Measurements from ENCODE around the gene BMP7. TPM values are rescaled to one million over a fixed set of nuclear protein-coding genes. Genes with fewer than 3 reads are reported as not detected.

The BMP7 gene
- total RNA-seq, 2 experiments from 2014 or later, result not detected

- Mint-ChIP-seq H3K36me3 (no peaks in the 10 kb centered on the region), H3K27ac (no peak overlapping the region), H3K27me3 (peaks cover 13% of the 10 kb centered on the region), H3K9me3 (no peaks in the 10 kb centered on the region), H3K4me1 (ENCODE audit: low read depth) (peaks cover 2% of the 10 kb centered on the region), H3K4me3 (no peak overlapping the region)
- ChIA-PET CTCF (no interaction called here), POLR2A (no interaction called here)
- no peak for DNase-seq
- intact Hi-C loops (cut with micrococcal nuclease), result no loop called here
Measured at GRCh38 chr20:57180387-57180786, 86.1 kb downstream of the BMP7 start.

DNA sequence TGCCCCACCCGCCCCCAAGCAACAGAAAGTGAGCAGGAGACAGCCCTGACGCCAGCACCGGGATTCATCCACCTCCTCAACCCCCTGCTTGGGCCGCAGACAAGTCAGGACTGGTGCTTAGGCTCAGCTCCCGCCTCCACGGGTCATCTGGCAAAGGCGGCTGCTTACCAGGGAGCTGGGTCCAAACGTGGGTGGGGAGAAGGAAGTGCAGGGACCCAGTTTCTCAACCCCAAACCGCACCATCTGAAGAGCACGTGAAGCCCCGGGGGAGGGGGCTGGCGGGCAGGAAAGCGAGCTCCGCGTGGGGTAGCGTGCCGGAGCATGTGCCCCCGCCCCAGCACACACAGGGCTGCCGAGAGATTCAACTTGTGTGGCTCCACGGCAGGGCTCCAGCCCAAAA, 87.2 kb downstream of the BMP7 start:
- Mint-ChIP-seq H3K4me1 (ENCODE audit: low read depth) (peaks cover 4% of the 10 kb centered on the region), H3K9me3 (no peaks in the 10 kb centered on the region), H3K27ac (no peak overlapping the region), H3K4me3 (no peak overlapping the region), H3K36me3 (no peaks in the 10 kb centered on the region), H3K27me3 (peaks cover 12% of the 10 kb centered on the region)
- DNase-seq, result no peak
- ChIA-PET POLR2A (no interaction called here), CTCF (no interaction called here)
- intact Hi-C loops (cut with micrococcal nuclease), result no loop called here

DNA sequence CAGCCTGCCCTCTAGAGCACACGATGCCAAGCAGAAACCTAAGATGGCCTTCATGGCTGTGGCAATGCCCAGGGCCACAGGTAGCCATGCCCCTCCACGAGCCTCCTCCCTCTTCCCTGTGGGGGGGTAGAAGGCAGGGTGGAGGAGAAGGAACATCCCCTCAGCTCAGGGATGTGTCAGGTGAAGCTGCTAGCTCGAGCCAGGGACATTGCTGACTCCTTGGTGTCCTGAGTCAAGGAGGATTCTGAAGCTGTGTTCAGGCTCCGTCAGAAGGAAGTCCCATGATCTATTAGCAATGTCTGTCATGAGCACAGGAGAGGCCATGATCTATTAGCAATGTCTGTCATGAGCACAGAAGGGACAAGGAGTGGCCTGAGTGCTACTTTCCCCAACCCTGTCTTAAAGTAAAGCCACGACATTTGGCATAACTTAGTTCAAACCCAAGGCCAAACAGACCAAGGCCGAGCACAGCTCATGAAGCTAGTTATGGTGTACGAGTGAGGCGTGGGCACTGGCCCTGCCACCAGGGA, 87.8 kb downstream of the BMP7 start:
- Mint-ChIP-seq H3K4me3 (no peak overlapping the region), H3K27ac (no peak overlapping the region), H3K27me3 (peaks cover 15% of the 10 kb centered on the region), H3K4me1 (ENCODE audit: low read depth) (peaks cover 4% of the 10 kb centered on the region), H3K9me3 (no peaks in the 10 kb centered on the region), H3K36me3 (no peaks in the 10 kb centered on the region)
- intact Hi-C loops (cut with micrococcal nuclease), result no loop called here
- POLR2A ChIA-PET, result no interaction called here
- DNase-seq, result no peak
- CTCF ChIA-PET, result no interaction called here

GRCh38 chr20:57177636-57178280, 88.7 kb downstream of the BMP7 start:
- Mint-ChIP-seq H3K27me3 (peaks cover 13% of the 10 kb centered on the region), H3K4me1 (ENCODE audit: low read depth) (peaks cover 4% of the 10 kb centered on the region), H3K27ac (no peak overlapping the region), H3K9me3 (no peaks in the 10 kb centered on the region), H3K36me3 (no peaks in the 10 kb centered on the region), H3K4me3 (no peak overlapping the region)
- ChIA-PET CTCF (no interaction called here), POLR2A (no interaction called here)
- intact Hi-C loops (cut with micrococcal nuclease), result no loop called here
- DNase-seq, result no peak

GRCh38 chr20:57176842-57177241, 89.6 kb downstream of the BMP7 start:
- intact Hi-C loops (cut with micrococcal nuclease), result no loop called here
- Mint-ChIP-seq H3K27me3 (peaks cover 13% of the 10 kb centered on the region), H3K4me3 (no peak overlapping the region), H3K27ac (no peak overlapping the region), H3K36me3 (no peaks in the 10 kb centered on the region), H3K9me3 (no peaks in the 10 kb centered on the region), H3K4me1 (ENCODE audit: low read depth) (peaks cover 4% of the 10 kb centered on the region)
- ChIA-PET CTCF (no interaction called here), POLR2A (no interaction called here)
- DNase-seq, result no peak

GRCh38 chr20:57175397-57176010, 90.9 kb downstream of the BMP7 start:
- CTCF ChIA-PET, result no interaction called here
- H3K9me3 Mint-ChIP-seq, result no peaks in the 10 kb centered on the region
- peaks cover 4% of the 10 kb centered on the region for H3K4me1 Mint-ChIP-seq (ENCODE audit: low read depth)
- no peaks in the 10 kb centered on the region for H3K36me3 Mint-ChIP-seq
- H3K27me3 Mint-ChIP-seq, result peaks cover 13% of the 10 kb centered on the region
- no peak overlapping the region for H3K27ac Mint-ChIP-seq
- POLR2A ChIA-PET, result no interaction called here
- no peak overlapping the region for H3K4me3 Mint-ChIP-seq
- DNase-seq, result peak; percentile 40
- intact Hi-C loops (cut with micrococcal nuclease), result no loop called here

- Mint-ChIP-seq H3K4me3 (no peak overlapping the region), H3K27me3 (peaks cover 11% of the 10 kb centered on the region), H3K9me3 (no peaks in the 10 kb centered on the region), H3K27ac (no peak overlapping the region), H3K36me3 (no peaks in the 10 kb centered on the region), H3K4me1 (ENCODE audit: low read depth) (peaks cover 4% of the 10 kb centered on the region)
- no peak for DNase-seq
- POLR2A ChIA-PET, result no interaction called here
- CTCF ChIA-PET, result no interaction called here
- intact Hi-C loops (cut with micrococcal nuclease), result no loop called here
Measured at GRCh38 chr20:57174737-57175136, 91.7 kb downstream of the BMP7 start.

- ChIA-PET POLR2A (no interaction called here), CTCF (no interaction called here)
- H3K27ac Mint-ChIP-seq, result no peak overlapping the region
- H3K4me3 Mint-ChIP-seq, result no peak overlapping the region
- no peak for DNase-seq
- no peaks in the 10 kb centered on the region for H3K9me3 Mint-ChIP-seq
- peaks cover 4% of the 10 kb centered on the region for H3K4me1 Mint-ChIP-seq (ENCODE audit: low read depth)
- no peaks in the 10 kb centered on the region for H3K36me3 Mint-ChIP-seq
- intact Hi-C loops (cut with micrococcal nuclease), result no loop called here
- H3K27me3 Mint-ChIP-seq, result peaks cover 10% of the 10 kb centered on the region
Measured at GRCh38 chr20:57173986-57174385, 92.5 kb downstream of the BMP7 start.

DNA sequence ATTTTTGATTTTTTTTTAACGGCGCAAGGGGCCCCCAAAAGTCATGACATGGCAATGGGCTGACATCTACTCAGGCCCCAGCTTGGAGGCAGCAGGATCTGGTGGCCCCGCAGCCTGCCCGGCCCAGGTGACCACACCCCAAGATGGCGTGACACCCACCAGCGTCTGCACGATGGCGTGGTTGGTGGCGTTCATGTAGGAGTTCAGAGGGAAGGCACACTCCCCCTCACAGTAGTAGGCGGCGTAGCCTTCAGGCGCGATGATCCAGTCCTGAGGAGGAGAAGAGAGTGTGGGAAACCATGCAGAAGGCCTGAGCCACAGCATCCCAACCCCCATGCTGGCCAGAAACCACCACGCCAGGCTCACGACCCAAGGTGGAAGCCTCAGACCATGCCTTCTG, 93.4 kb downstream of the BMP7 start:
- intact Hi-C loops (cut with micrococcal nuclease), result no loop called here
- H3K36me3 Mint-ChIP-seq, result no peaks in the 10 kb centered on the region
- ChIA-PET CTCF (no interaction called here), POLR2A (no interaction called here)
- DNase-seq, result no peak
- H3K27me3 Mint-ChIP-seq, result peaks cover 8% of the 10 kb centered on the region
- no peak overlapping the region for H3K27ac Mint-ChIP-seq
- peaks cover 4% of the 10 kb centered on the region for H3K4me1 Mint-ChIP-seq (ENCODE audit: low read depth)
- no peak overlapping the region for H3K4me3 Mint-ChIP-seq
- no peaks in the 10 kb centered on the region for H3K9me3 Mint-ChIP-seq

DNA sequence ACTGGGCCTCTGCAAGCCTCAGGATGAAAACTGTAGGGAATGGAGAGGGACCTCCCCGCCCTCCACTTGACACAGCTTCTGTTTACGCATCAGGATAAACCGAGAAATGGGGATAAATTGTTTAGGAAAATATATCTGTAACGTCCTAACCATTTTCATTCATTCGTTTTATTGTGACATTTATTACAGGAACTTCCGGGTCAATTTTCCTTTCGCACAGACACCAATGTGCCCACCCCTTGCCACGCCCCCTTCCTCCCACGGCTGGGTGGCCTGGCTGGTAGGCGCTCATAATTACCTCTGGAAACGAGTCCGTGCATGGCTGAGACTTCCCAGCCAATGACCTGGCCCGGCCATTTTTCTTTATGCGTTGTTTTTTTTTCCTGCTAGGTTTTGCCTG, 96.1 kb downstream of the BMP7 start:
- DNase-seq, result no peak
- Mint-ChIP-seq H3K27ac (no peak overlapping the region), H3K4me1 (ENCODE audit: low read depth) (peaks cover 2% of the 10 kb centered on the region), H3K4me3 (no peak overlapping the region), H3K36me3 (no peaks in the 10 kb centered on the region), H3K27me3 (peaks cover 5% of the 10 kb centered on the region), H3K9me3 (no peaks in the 10 kb centered on the region)
- intact Hi-C loops (cut with micrococcal nuclease), result no loop called here
- ChIA-PET CTCF (no interaction called here), POLR2A (no interaction called here)

- intact Hi-C loops (cut with micrococcal nuclease), result no loop called here
- ChIA-PET POLR2A (no interaction called here), CTCF (no interaction called here)
- Mint-ChIP-seq H3K4me3 (no peak overlapping the region), H3K36me3 (no peaks in the 10 kb centered on the region), H3K27ac (no peak overlapping the region), H3K9me3 (no peaks in the 10 kb centered on the region), H3K27me3 (peaks cover 3% of the 10 kb centered on the region), H3K4me1 (ENCODE audit: low read depth) (no peaks in the 10 kb centered on the region)
- DNase-seq, result no peak
Measured at GRCh38 chr20:57169162-57169561, 97.3 kb downstream of the BMP7 start.

GRCh38 chr20:57167971-57168701, 98.3 kb downstream of the BMP7 start:
- DNase-seq, result no peak
- Mint-ChIP-seq H3K36me3 (no peaks in the 10 kb centered on the region), H3K4me3 (no peak overlapping the region), H3K4me1 (ENCODE audit: low read depth) (no peaks in the 10 kb centered on the region), H3K27me3 (peaks cover 1% of the 10 kb centered on the region), H3K9me3 (no peaks in the 10 kb centered on the region), H3K27ac (no peak overlapping the region)
- ChIA-PET CTCF (no interaction called here), POLR2A (no interaction called here)
- intact Hi-C loops (cut with micrococcal nuclease), result no loop called here

- DNase-seq, result no peak
- POLR2A ChIA-PET, result no interaction called here
- intact Hi-C loops (cut with micrococcal nuclease), result no loop called here
- Mint-ChIP-seq H3K27me3 (peaks cover 1% of the 10 kb centered on the region), H3K27ac (no peak overlapping the region), H3K36me3 (no peaks in the 10 kb centered on the region), H3K4me3 (no peak overlapping the region), H3K9me3 (no peaks in the 10 kb centered on the region), H3K4me1 (ENCODE audit: low read depth) (no peaks in the 10 kb centered on the region)
- CTCF ChIA-PET, result no interaction called here
Measured at GRCh38 chr20:57167292-57167655, 99.2 kb downstream of the BMP7 start.
